ENCODE measurements around the gene TGIF1.

Gene TGIF1

DNA sequence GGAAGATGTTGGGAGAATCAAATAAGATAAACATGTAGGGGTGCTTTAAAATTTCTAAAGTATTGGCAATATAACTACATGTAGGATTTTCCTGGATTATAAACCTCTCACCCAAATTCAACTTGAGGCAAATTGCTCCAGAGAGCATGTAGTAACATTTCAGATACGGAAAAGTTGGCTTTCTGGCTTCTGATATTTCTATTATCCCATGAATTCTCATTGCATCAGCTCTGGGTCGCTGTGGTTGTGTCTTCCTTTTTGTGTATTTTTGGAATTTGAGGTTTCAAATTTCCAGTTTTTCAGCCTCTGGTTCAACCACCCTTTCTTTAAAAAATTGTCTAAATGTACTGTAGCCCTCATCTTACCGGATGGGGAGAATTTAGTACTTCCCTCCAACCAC lies 32.3 kb downstream of the TGIF1 start:
- no peak for DNase-seq (ENCODE audit: low spot score)

DNA sequence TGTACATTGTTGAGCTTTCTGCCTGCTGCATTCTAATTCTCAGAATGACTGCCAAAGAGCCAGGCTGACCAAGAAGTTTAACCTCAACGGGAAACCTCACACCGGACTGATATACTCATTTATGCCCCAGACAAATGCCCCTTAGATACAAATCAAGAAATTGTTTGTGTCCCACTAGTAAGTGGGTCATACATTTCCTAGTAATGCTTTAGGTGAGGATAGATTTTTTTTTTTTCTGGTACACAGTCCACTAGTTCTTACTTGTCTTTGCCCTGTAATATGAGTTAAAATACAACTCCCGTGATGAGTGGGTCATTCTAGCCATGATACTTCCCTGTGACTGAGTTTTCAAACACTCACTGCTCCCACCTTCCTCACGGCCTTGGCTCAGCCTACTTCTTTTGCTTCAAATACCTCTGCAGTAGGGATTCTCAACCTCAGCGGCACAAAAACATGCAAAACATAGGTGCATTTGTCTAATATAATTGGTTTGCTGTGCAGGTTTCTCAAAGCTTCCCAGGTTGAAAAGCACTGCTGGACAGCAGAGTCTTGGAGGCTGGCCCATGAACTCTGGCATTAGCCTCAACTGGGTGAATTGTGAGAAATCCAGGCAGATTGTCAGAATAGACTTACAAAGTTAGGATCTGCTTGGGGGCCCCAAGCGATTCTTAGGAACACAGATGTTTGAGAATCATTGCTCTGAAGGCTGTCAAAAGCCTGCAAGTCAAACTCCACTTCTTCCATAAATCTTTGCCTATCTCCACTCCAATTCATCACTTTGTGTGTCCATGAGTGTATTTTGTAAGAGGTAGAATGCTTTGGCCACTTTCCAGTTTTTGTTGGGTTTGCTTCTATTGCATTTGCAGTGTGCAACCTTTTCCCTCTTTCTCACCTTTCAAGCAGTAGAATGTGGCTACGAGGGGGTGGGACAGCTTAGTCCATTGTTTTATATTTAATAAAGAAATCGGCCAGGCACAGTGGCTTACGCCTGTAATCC lies 35.5 kb downstream of the TGIF1 start:
- DNase-seq (ENCODE audit: low spot score) = no peak

- DNase-seq (ENCODE audit: low spot score) = no peak
These were observed 36.5 kb downstream of the TGIF1 start for GRCh38 chr18:3486512-3486911.

GRCh38 chr18:3489462-3489861 lies 39.5 kb downstream of the TGIF1 start:
- no peak for DNase-seq (ENCODE audit: low spot score)

DNA sequence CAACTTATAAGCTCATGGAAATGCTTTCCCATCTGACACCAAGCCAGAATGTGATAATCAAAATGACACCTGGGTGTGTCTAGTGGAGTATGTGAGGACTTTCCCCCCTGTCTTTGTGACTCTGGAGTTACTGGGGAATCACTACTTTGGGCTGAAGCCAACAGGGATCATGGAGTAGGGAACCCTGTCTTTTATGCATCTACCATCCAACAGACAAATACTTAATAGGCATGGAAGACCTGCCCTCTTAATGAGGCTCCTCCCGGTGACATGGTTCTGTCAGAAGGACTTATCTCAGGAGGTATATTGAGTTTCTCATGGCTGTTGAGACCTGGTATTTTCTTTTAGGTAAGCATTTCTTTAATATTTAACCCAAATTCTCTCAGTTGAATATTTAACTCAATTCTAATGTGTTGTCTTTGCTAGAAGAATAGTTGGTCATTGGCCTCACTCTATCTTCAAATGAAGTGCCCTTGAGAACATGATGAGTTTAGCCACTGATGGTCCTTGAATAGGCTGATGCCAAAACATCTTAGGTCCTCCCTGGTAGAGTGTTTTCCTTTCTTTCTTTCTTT lies 42.1 kb downstream of the TGIF1 start:
- no peak for DNase-seq (ENCODE audit: low spot score)

DNA sequence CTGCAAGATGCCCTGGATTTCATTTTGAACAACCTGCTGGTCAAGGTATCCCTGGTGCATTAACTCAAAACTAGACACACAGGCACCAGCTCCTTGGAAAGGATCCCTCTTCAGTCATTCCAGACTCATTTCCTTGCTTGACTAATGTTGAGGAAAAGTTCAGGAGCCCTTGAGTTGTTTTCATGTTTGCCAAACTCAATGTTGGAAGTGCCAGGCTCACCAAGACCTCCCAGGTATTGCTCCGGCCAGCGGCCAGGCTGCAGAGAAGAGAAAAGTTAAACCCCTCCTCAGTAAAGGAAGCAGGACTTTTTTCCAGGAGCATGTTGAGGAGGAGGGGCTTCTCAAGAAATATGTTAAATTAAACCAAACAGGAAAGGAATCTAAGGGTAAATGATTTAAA lies 42.7 kb downstream of the TGIF1 start:
- DNase-seq (ENCODE audit: low spot score) = no peak

DNA sequence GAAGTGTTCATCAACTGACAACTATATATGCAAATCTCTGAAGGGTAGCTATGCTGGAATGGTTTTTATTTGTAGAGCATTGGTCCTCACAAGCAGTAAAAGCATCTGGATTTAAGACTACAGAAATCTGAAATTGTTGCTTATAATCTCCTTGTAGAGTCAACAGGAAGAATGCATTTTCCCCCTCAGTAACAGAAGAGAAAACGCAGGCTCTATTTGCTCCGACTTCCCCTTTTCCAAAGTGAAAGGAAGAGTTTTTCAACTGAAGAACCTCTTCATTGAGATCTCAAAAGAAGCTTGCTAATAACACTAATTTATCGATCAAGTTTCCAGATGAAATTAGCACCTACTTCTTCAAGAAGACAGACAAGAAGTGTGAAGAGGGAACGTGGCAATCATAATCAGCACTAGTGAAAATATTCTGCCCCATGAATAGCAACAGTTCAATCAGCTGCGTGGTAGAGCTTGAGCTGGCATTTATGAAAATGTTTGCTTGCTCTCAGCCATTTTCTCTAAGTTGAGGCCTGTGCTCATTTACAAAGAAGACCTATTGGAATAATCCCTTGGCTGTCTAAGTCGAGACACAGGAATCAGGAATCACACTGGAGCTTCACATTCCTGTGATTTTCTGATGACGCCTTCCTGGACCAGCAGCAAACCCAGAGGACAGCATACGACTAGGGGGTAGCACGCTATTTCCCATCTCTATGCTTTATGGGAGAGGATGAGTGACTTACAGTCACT lies 43.7 kb downstream of the TGIF1 start:
- DNase-seq (ENCODE audit: low spot score) = no peak

- DNase-seq (ENCODE audit: low spot score) = no peak
These were observed 44.2 kb downstream of the TGIF1 start for GRCh38 chr18:3494245-3494526.

DNA sequence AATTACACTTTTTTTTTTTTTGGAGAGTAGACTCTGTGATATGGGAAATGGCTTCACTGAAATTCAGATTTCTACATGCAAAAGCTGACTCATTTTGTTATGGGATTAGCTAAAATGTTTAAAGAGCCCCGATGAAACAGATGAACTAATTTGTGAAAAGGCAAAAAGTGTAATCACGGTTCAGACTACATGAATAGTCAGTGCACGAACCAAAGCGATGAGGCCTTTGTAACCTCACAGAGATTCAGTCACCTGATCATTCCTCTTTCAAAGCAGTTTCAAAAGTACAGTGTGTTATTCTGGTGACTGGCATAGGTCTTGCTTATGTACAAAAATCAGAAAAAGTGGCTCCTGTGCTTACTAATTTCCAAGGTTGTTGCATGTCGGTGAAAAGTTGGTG lies 44.6 kb downstream of the TGIF1 start:
- no peak for DNase-seq (ENCODE audit: low spot score)

DNA sequence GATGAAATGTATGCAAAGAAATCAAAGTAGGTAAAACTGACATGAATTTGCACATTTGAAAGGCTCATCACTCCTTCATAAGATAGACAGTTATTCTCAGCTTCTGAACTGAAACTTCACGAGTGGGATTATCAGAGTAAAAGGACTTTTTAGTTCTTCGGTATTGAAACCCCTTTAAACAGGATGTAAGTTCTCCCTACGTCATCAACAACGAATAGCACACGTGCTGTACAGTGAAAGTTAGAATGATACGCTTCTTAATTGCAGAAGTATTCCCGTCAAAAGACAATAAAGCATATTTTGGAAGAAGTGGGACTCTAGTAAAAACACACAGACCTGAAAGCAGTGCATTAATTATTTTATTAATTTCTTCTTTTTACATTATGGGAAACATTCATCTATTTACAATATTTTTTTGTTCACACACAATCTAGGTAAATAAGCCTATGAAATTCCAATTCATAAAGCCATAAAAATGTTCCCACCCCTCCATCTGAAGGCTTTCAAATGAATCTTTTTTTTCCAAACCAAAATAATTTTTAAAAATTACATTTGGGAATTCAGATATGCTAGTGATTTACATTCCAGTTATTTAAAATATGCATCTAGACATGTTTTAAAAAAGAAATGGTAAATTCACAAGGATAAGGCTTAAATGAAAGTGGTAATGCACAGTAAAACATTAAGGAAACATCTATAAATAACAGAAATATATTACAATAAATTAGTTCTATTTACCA lies 45.9 kb downstream of the TGIF1 start:
- DNase-seq (ENCODE audit: low spot score) = no peak

DNA sequence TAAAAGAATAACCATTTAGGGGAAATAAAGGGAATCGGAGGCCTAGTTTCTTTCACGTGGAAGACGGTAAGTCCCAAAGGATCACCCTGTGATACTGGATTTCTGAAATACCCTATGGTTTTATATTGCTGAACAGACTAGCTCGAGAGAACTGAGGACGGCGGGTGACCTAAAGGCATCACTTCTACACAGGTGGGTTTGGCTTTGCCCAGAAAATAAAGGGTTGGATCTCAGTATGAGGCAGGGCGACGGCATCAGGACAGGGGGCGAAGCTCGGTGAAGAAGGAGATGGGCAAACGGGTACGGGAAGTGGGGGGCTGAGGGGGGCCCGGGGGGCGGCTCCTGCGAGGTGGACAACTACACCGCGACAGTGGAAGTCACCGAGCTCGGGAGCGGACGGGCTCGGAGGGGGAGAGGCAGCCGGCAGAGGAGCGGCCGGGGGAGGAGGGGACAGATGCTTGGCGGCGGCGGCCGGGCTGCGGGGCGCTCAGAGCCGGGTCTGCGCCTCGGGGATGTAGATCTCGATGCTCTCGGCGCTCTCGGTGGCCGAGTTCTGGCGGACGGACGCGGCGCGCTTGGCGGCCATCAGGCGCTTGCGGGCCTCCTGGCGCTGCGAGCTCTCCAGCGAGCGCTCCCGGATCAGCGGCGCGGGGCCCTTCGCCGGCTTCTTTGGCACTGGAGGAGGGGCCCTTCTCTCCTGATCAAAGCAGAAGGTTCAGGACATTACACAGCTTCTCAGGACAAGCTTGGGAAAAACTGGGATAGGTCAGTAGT lies 48.9 kb downstream of the TGIF1 start:
- peak; percentile 26 for DNase-seq (ENCODE audit: low spot score)

- no peak for DNase-seq (ENCODE audit: low spot score)
These were observed 49.5 kb downstream of the TGIF1 start for GRCh38 chr18:3499501-3499900.

DNA sequence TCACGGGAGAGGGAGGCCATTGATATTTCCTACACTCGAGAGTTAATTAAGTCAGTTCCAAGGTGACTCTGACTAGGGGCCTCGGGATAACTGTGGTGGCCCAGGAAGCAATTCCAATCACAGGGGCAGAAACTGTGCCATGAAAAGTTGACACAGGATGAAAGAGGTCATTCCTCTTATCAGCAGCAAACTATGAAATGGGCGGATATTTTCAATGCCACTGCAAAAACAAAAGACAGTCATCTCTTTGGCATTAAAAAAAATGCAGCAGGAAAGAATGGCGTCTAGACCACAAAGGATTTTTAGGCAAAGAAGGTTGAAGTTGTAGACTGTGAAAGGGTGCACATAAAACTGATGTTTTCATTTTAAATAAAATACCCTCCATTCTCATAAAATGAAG lies 50.0 kb downstream of the TGIF1 start:
- no peak for DNase-seq (ENCODE audit: low spot score)

GRCh38 chr18:3502650-3503049 lies 52.7 kb downstream of the TGIF1 start:
- DNase-seq (ENCODE audit: low spot score) = no peak

- no peak for DNase-seq (ENCODE audit: low spot score)
These were observed 54.7 kb downstream of the TGIF1 start for GRCh38 chr18:3504637-3505036.

- no peak for DNase-seq (ENCODE audit: low spot score)
These were observed 58.9 kb downstream of the TGIF1 start for GRCh38 chr18:3508576-3509549.

All from hepatic stellate cell (primary cell).